Stimulated activated CD4-positive, alpha-beta T cell treated with anti-CD3 and anti-CD28 coated beads, Interleukin-1b, Interleukin-23, amount 100 ng/mL, for 4 hours (primary cell): Measurements from ENCODE around the gene RNF146.
A peak's percentile ranks its signal among the peaks of the same experiment; 100 is the strongest.
"Not testable (repeated sequence)": the region's sequence is repeated elsewhere in the genome, so short reads cannot be mapped to it uniquely, and the experiment has no call there.

ENCODE experiments used
- DNase-seq, 2 donors: peaks; one replicate each; pipeline ENCODE4 v3.0.0-alpha.2; 2020; ENCODE audit warnings: low read depth in 2 of 2

Gene RNF146

GRCh38 chr6:127266178-127266891 is at the start of gene RNF146:
Gene RNF146 (plus strand): TSS chr6:127266864. CDS start chr6:127280339, 13,475 bp downstream.
- peak; percentile 49 to 71 for DNase-seq

- DNase-seq, result no peak
Observed at GRCh38 chr6:127219869-127220268, 46.8 kb upstream of the RNF146 start.

- DNase-seq, result no peak
Observed at GRCh38 chr6:127221201-127221600, 45.5 kb upstream of the RNF146 start.

- no peak for DNase-seq
Observed at GRCh38 chr6:127222418-127222817, 44.2 kb upstream of the RNF146 start.

- DNase-seq, result no peak
Observed at GRCh38 chr6:127225497-127225896, 41.2 kb upstream of the RNF146 start.

- DNase-seq, result not testable (repeated sequence)
Observed at GRCh38 chr6:127233819-127234218, 32.8 kb upstream of the RNF146 start.

GRCh38 chr6:127243501-127243900 is 23.2 kb upstream of the RNF146 start:
- DNase-seq, result no peak

- DNase-seq, result no peak
Observed at GRCh38 chr6:127247114-127248096, 19.3 kb upstream of the RNF146 start.

GRCh38 chr6:127249621-127250020 is 17.0 kb upstream of the RNF146 start:
- DNase-seq, result no peak

GRCh38 chr6:127255286-127255685 is 11.4 kb upstream of the RNF146 start:
- no peak for DNase-seq

- DNase-seq, result no peak
Observed at GRCh38 chr6:127262896-127263295, 3.8 kb upstream of the RNF146 start.

GRCh38 chr6:127263481-127263880 is 3.2 kb upstream of the RNF146 start:
- DNase-seq, result no peak

GRCh38 chr6:127266892-127267645 is 405 bp downstream of the RNF146 start:
- DNase-seq, result peak in 1 of 2 donors; percentile 47

- no peak for DNase-seq
Observed at GRCh38 chr6:127267646-127268625, 1.3 kb downstream of the RNF146 start.

- DNase-seq, result no peak
Observed at GRCh38 chr6:127272576-127272975, 5.9 kb downstream of the RNF146 start.

GRCh38 chr6:127273499-127273898 is 6.8 kb downstream of the RNF146 start:
- no peak for DNase-seq

GRCh38 chr6:127276331-127276730 is 9.7 kb downstream of the RNF146 start:
- no peak for DNase-seq

GRCh38 chr6:127277878-127278843 is 11.5 kb downstream of the RNF146 start:
- DNase-seq, result no peak

GRCh38 chr6:127279815-127280214 is 13.2 kb downstream of the RNF146 start:
- DNase-seq, result no peak

GRCh38 chr6:127282184-127282583 is 15.5 kb downstream of the RNF146 start:
- no peak for DNase-seq
